HCT116 (cell line): ENCODE results near the gene GET3. TPM values are rescaled to one million over a fixed set of nuclear protein-coding genes. Genes with fewer than 3 reads are reported as not detected.

Source experiments
- ATAC-seq: fragments of 200-7000 bp; cut with Tn5 transposase; 2 replicates; pipeline ENCODE4 v1.9.1; 2020; ENCODE audit warnings: mild to moderate bottlenecking, moderate library complexity
- BruUV-seq: library from RNA; stranded (reverse); fragments of 400-500 nt; replicated peaks from 2 replicates; lab custom pipeline; 2021; lab: Mats Ljungman, UMichigan
- CTCF ChIA-PET: fragments of 300-600 bp; sonication (Branson Sonifier 250); formaldehyde crosslinking; loops from one replicate; lab custom pipeline; 2021; ENCODE audit warnings: antibody characterized with exemption; lab: Charles Lee
- POLR2A ChIA-PET: fragments of 300-600, 350-600 bp; sonication (Branson Sonifier 250); formaldehyde crosslinking; loops from one replicate; lab custom pipeline; 2021; ENCODE audit warnings: antibody characterized with exemption; lab: Charles Lee
- RAD21 ChIA-PET, 2 experiments: fragments of 300-600 bp; sonication (Branson Sonifier 250); formaldehyde crosslinking; loops; one replicate each; lab custom pipeline; 2023; ENCODE audit warnings: low total read pairs in 2 of 2; ENCODE audit not compliant: uncharacterized antibody in 2 of 2, unreplicated experiment in 2 of 2, low non-redundant PET in 1 of 2; lab: Charles Lee
- DNase-seq: peaks from one replicate; pipeline ENCODE4 v3.0.0-alpha.2; 2010; ENCODE audit warnings: low read depth, low spot score
- H2AFZ ChIP-seq: fragments of 200-600 bp; shearing (Covaris generic), sonication (generic); 2 replicates; pipeline ENCODE4 v1.6.1; 2017; ENCODE audit warnings: low read depth, mixed run types, mixed read lengths, antibody characterized with exemption, low read length; ENCODE audit not compliant: poor library complexity, severe bottlenecking
- H3K27ac ChIP-seq: 2 replicates; pipeline ENCODE4 v1.5.1; 2012; ENCODE audit warnings: low read depth, low read length
- H3K27me3 ChIP-seq: fragments of 200-600 bp; sonication (generic); 2 replicates; pipeline ENCODE4 v1.6.1; 2016; ENCODE audit warnings: mixed run types, low read length, mixed read lengths; ENCODE audit not compliant: insufficient read depth
- H3K36me3 ChIP-seq, 2 experiments: fragments of 200-500 bp in 1 of 2; fragments of 200-600 bp in 1 of 2; sonication (Bioruptor generic) in 1 of 2; sonication (generic) in 1 of 2; 2 replicates each; pipeline versions ENCODE4 v1.5.1 to v1.6.1; 2014 to 2016; ENCODE audit warnings: low read length in 2 of 2, inconsistent platforms in 1 of 2, mixed read lengths in 1 of 2, mixed run types in 1 of 2; ENCODE audit not compliant: insufficient read depth in 2 of 2, control insufficient read depth in 1 of 2
- H3K4me1 ChIP-seq, 2 experiments: fragments of 200-600 bp in 1 of 2; sonication (generic) in 1 of 2; 2 replicates each; pipeline versions ENCODE4 v1.5.1 to v1.6.1; 2012 to 2017; ENCODE audit warnings: low read length in 2 of 2, inconsistent platforms in 1 of 2, mild to moderate bottlenecking in 1 of 2, mixed read lengths in 1 of 2, mixed run types in 1 of 2, moderate library complexity in 1 of 2; ENCODE audit not compliant: insufficient read depth in 2 of 2, control insufficient read depth in 1 of 2
- H3K4me2 ChIP-seq: fragments of 200-600 bp; sonication (generic); 2 replicates; pipeline ENCODE4 v1.6.1; 2017; ENCODE audit warnings: mixed run types, low read length, mixed read lengths
- H3K4me3 ChIP-seq, 2 experiments: fragments of 200-600 bp in 1 of 2; sonication (generic) in 1 of 2; replicated peaks in 1 of 2; 2 replicates each; pipeline ENCODE4 v1.5.1; 2011 to 2016; ENCODE audit warnings: low read length in 2 of 2, control low read depth in 1 of 2, low read depth in 1 of 2, mild to moderate bottlenecking in 1 of 2, mixed read lengths in 1 of 2, mixed run types in 1 of 2
- H3K79me2 ChIP-seq: fragments of 200-600 bp; sonication (generic); 2 replicates; pipeline ENCODE4 v1.6.1; 2017; ENCODE audit warnings: mild to moderate bottlenecking, mixed run types, low read length, moderate library complexity, mixed read lengths; ENCODE audit not compliant: insufficient read depth
- H3K9ac ChIP-seq: fragments of 200-600 bp; sonication (generic); 2 replicates; pipeline ENCODE4 v1.6.1; 2016; ENCODE audit warnings: low read length, mixed read lengths
- H3K9me2 ChIP-seq: fragments of 200-600 bp; sonication (generic), shearing (Covaris generic); 2 replicates; pipeline ENCODE4 v1.6.1; 2017; ENCODE audit warnings: mixed run types, mild to moderate bottlenecking, moderate library complexity; ENCODE audit not compliant: insufficient read depth
- H3K9me3 ChIP-seq, 2 experiments: fragments of 200-500 bp in 1 of 2; fragments of 200-600 bp in 1 of 2; sonication (Bioruptor generic) in 1 of 2; sonication (generic) in 1 of 2; 2 replicates each; pipeline ENCODE4 v1.6.1; 2014 to 2017; ENCODE audit warnings: low read length in 2 of 2, mixed read lengths in 2 of 2, inconsistent platforms in 1 of 2, low read depth in 1 of 2, mild to moderate bottlenecking in 1 of 2, mixed run types in 1 of 2, moderate library complexity in 1 of 2; ENCODE audit not compliant: control insufficient read depth in 1 of 2, insufficient read depth in 1 of 2
- H4K20me1 ChIP-seq: fragments of 200-600 bp; sonication (generic), shearing (Covaris generic); 2 replicates; pipeline ENCODE4 v1.6.1; 2017; ENCODE audit warnings: mixed run types, mild to moderate bottlenecking, moderate library complexity; ENCODE audit not compliant: insufficient read depth
- EGR1 ChIP-seq: IDR thresholded peaks from 2 replicates; pipeline ENCODE4 v1.6.1; 2012; ENCODE audit warnings: low read depth
- EZH2 ChIP-seq: fragments of 200-600 bp; sonication (generic); IDR thresholded peaks from 2 replicates; pipeline ENCODE4 v1.6.1; 2017; ENCODE audit warnings: antibody characterized with exemption, mixed run types
- RAD21 ChIP-seq: IDR thresholded peaks from 2 replicates; pipeline ENCODE4 v1.6.1; 2012; ENCODE audit warnings: low read depth, mild to moderate bottlenecking
- SIN3A ChIP-seq: IDR thresholded peaks from 2 replicates; pipeline ENCODE4 v1.6.1; 2012; ENCODE audit warnings: low read depth
- SP1 ChIP-seq: IDR thresholded peaks from 2 replicates; pipeline ENCODE4 v1.6.1; 2012; ENCODE audit warnings: low read depth
- YY1 ChIP-seq: IDR thresholded peaks from 2 replicates; pipeline ENCODE4 v1.6.1; 2011; ENCODE audit warnings: low read length, low read depth, moderate library complexity, mild to moderate bottlenecking; ENCODE audit not compliant: insufficient replicate concordance; ENCODE audit errors: extremely low read depth
- ZFX ChIP-seq: fragments of 450-650 bp; IDR thresholded peaks from 2 replicates; pipeline ENCODE4 v1.6.1; 2017
- intact Hi-C: fragments of 100-400 bp; cut with micrococcal nuclease; formaldehyde crosslinking; loops from 2 replicates; pipeline ENCODE4 v1.10.0; 2022
- total RNA-seq: library from RNA; stranded (reverse); gene quantifications from one replicate; pipeline ENCODE4 v1.2.1, GENCODE V29; 2021; ENCODE audit not compliant: unreplicated experiment
- TF ChIP-seq, protein P1 (sequence below): IDR thresholded peaks from 2 replicates; pipeline ENCODE4 v1.6.1; 2011; ENCODE audit warnings: mild to moderate bottlenecking, low read length, moderate library complexity; ENCODE audit not compliant: insufficient replicate concordance; ENCODE audit errors: extremely low read depth
- TF ChIP-seq, protein P2 (sequence below): IDR thresholded peaks from 2 replicates; pipeline ENCODE4 v1.6.1; 2012; ENCODE audit warnings: low read depth
- TF ChIP-seq, protein P3 (sequence below): IDR thresholded peaks from 2 replicates; pipeline ENCODE4 v1.6.1; 2012
- TF ChIP-seq, protein P4 (sequence below), 3 experiments: fragments of 200-600 bp in 1 of 3; sonication (generic) in 1 of 3; IDR thresholded peaks in 2 of 3; conservative IDR thresholded peaks in 1 of 3; 2 replicates each; pipeline ENCODE4 v1.5.1; 2012 to 2017; ENCODE audit warnings: low read depth in 2 of 3, low read length in 2 of 3, antibody characterized with exemption in 1 of 3, borderline replicate concordance in 1 of 3, control low read depth in 1 of 3, mild to moderate bottlenecking in 1 of 3, mixed read lengths in 1 of 3, mixed run types in 1 of 3, moderate library complexity in 1 of 3; ENCODE audit not compliant: insufficient read depth in 1 of 3

Gene GET3
- total RNA-seq, 1 experiment from 2014 or later: 77.6 TPM

DNA sequence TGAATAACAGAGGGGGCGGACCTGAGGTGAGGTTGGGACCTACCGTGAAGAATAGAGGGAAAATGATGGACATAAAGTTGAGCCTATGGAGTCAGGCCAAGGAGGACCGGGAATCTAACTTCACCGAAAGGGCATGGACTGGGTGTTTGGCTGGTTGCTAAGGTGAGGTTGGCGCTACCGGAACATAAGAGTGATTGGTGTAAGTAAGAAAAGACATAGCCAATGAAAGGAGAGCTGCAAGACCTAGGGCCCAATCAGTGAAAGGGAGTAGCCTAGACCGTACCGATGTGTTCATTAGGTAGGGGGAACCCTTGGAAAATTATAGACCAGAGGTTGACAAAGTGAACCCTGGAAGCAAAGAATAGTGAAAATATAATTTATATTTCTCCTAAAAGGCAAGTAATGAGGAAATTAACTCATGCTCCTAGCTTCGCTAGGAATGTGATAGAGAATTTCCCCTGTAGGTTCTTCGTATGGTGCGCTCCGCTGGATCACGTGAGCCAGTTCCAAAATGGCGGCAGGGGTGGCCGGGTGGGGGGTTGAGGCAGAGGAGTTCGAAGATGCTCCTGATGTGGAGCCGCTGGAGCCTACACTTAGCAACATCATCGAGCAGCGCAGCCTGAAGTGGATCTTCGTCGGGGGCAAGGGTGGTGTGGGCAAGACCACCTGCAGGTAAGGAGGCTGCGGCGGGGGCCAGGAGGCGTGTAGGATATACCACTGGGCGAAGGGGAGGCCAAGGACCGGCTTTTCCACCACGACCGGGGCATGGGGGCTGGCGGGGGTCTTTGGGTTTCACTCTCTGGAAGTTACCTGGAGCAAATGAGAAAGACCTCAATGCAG is at the start of gene GET3 (continued):
- TF ChIP-seq ZFX (no peak), EGR1 (no peak; the same call in 1 of the 2 replicates)
- TF ChIP-seq, protein P1, sequence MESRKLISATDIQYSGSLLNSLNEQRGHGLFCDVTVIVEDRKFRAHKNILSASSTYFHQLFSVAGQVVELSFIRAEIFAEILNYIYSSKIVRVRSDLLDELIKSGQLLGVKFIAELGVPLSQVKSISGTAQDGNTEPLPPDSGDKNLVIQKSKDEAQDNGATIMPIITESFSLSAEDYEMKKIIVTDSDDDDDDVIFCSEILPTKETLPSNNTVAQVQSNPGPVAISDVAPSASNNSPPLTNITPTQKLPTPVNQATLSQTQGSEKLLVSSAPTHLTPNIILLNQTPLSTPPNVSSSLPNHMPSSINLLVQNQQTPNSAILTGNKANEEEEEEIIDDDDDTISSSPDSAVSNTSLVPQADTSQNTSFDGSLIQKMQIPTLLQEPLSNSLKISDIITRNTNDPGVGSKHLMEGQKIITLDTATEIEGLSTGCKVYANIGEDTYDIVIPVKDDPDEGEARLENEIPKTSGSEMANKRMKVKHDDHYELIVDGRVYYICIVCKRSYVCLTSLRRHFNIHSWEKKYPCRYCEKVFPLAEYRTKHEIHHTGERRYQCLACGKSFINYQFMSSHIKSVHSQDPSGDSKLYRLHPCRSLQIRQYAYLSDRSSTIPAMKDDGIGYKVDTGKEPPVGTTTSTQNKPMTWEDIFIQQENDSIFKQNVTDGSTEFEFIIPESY: no peak

DNA sequence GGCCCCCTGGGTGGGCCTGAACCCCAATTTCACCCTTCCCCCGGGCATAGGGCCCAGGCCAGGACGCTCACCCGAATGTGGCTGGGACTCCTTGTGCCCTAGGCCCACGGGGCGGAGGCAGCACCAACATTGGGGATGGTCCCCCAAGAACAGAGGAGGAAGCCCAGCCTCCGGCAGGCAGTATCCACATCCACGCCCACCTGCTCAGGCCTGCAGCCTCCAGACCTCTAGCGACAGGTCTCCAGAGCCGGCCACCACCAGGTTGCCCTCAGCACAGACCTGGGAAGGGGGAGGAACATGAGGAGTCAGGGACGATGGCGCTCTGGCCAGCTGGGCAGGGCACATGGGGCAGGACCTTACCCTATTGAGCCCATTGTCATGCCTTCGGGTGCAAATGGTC is 48.3 kb upstream of the GET3 start:
- H3K4me1 ChIP-seq: no peaks in the 10 kb centered on the region
- TF ChIP-seq SIN3A: no peak
- TF ChIP-seq, protein P2, sequence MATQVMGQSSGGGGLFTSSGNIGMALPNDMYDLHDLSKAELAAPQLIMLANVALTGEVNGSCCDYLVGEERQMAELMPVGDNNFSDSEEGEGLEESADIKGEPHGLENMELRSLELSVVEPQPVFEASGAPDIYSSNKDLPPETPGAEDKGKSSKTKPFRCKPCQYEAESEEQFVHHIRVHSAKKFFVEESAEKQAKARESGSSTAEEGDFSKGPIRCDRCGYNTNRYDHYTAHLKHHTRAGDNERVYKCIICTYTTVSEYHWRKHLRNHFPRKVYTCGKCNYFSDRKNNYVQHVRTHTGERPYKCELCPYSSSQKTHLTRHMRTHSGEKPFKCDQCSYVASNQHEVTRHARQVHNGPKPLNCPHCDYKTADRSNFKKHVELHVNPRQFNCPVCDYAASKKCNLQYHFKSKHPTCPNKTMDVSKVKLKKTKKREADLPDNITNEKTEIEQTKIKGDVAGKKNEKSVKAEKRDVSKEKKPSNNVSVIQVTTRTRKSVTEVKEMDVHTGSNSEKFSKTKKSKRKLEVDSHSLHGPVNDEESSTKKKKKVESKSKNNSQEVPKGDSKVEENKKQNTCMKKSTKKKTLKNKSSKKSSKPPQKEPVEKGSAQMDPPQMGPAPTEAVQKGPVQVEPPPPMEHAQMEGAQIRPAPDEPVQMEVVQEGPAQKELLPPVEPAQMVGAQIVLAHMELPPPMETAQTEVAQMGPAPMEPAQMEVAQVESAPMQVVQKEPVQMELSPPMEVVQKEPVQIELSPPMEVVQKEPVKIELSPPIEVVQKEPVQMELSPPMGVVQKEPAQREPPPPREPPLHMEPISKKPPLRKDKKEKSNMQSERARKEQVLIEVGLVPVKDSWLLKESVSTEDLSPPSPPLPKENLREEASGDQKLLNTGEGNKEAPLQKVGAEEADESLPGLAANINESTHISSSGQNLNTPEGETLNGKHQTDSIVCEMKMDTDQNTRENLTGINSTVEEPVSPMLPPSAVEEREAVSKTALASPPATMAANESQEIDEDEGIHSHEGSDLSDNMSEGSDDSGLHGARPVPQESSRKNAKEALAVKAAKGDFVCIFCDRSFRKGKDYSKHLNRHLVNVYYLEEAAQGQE: no peak
- TF ChIP-seq, protein P3, sequence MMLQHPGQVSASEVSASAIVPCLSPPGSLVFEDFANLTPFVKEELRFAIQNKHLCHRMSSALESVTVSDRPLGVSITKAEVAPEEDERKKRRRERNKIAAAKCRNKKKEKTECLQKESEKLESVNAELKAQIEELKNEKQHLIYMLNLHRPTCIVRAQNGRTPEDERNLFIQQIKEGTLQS: no peak
- no peak for TF ChIP-seq RAD21
- no peak for TF ChIP-seq YY1
- no peak for TF ChIP-seq EZH2
- no peak for TF ChIP-seq SP1
- TF ChIP-seq, protein P4, sequence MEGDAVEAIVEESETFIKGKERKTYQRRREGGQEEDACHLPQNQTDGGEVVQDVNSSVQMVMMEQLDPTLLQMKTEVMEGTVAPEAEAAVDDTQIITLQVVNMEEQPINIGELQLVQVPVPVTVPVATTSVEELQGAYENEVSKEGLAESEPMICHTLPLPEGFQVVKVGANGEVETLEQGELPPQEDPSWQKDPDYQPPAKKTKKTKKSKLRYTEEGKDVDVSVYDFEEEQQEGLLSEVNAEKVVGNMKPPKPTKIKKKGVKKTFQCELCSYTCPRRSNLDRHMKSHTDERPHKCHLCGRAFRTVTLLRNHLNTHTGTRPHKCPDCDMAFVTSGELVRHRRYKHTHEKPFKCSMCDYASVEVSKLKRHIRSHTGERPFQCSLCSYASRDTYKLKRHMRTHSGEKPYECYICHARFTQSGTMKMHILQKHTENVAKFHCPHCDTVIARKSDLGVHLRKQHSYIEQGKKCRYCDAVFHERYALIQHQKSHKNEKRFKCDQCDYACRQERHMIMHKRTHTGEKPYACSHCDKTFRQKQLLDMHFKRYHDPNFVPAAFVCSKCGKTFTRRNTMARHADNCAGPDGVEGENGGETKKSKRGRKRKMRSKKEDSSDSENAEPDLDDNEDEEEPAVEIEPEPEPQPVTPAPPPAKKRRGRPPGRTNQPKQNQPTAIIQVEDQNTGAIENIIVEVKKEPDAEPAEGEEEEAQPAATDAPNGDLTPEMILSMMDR (IDR thresholded peaks at IDR 0.05 in 2 of 3, conservative IDR thresholded peaks at IDR 0.05 in 1 of 3; ENCODE audit: borderline replicate concordance in 1 of 3, insufficient read depth in 1 of 3, low read depth in 2 of 3, low read length in 2 of 3): no peak
- TF ChIP-seq, all 23 proteins: peak for 0
- no peaks in the 10 kb centered on the region for H3K9me2 ChIP-seq
- CTCF ChIA-PET: no interaction called here
- intact Hi-C loops: no loop called here
- POLR2A ChIA-PET: no interaction called here
- no peaks in the 10 kb centered on the region for H3K9me3 ChIP-seq
- no peak overlapping the region for H2AFZ ChIP-seq
- H3K27me3 ChIP-seq: no peaks in the 10 kb centered on the region
- DNase-seq (no peak), ATAC-seq (no peak)
- no peak overlapping the region for H3K9ac ChIP-seq
- H3K4me3 ChIP-seq: no peak overlapping the region
- no peaks in the 10 kb centered on the region for H3K79me2 ChIP-seq
- BruUV-seq: no TSS peak
- RAD21 ChIA-PET: no interaction called here
- no peak overlapping the region for H3K27ac ChIP-seq
- H3K36me3 ChIP-seq: no peaks in the 10 kb centered on the region; a peak in 1 of 4 replicates
- no peaks in the 10 kb centered on the region for H4K20me1 ChIP-seq
- no peak overlapping the region for H3K4me2 ChIP-seq
